Nephron progenitor cell (in vitro differentiated cells): ENCODE measurements around the gene VN1R5.
A peak's percentile ranks its signal among the peaks of the same experiment; 100 is the strongest.

Experiments used
- DNase-seq: peaks from one replicate; pipeline ENCODE4 v3.0.0; 2021
- H3K27ac Mint-ChIP-seq: 2 replicates; pipeline ENCODE4 v1.8.0; 2021; ENCODE audit warnings: mild to moderate bottlenecking, moderate library complexity, mixed read lengths
- H3K27me3 Mint-ChIP-seq: 2 replicates; pipeline ENCODE4 v1.8.0; 2021; ENCODE audit warnings: mild to moderate bottlenecking, low read depth, mixed read lengths; ENCODE audit not compliant: poor library complexity
- H3K36me3 Mint-ChIP-seq: 2 replicates; pipeline ENCODE4 v1.8.0; 2021; ENCODE audit warnings: low read depth, mixed read lengths
- H3K4me1 Mint-ChIP-seq: 2 replicates; pipeline ENCODE4 v1.8.0; 2021; ENCODE audit warnings: mixed read lengths
- H3K4me3 Mint-ChIP-seq: 2 replicates; pipeline ENCODE4 v1.8.0; 2021; ENCODE audit warnings: mild to moderate bottlenecking, moderate library complexity, mixed read lengths
- H3K9me3 Mint-ChIP-seq: 2 replicates; pipeline ENCODE4 v1.8.0; 2021; ENCODE audit warnings: mild to moderate bottlenecking, moderate library complexity, mixed read lengths
- TF ChIP-seq, protein P1 (sequence below): fragments of 200-600 bp; sonication (generic); IDR thresholded peaks from 2 replicates; pipeline ENCODE4 v1.5.0; 2021; ENCODE audit warnings: antibody characterized with exemption

The VN1R5 gene

DNA sequence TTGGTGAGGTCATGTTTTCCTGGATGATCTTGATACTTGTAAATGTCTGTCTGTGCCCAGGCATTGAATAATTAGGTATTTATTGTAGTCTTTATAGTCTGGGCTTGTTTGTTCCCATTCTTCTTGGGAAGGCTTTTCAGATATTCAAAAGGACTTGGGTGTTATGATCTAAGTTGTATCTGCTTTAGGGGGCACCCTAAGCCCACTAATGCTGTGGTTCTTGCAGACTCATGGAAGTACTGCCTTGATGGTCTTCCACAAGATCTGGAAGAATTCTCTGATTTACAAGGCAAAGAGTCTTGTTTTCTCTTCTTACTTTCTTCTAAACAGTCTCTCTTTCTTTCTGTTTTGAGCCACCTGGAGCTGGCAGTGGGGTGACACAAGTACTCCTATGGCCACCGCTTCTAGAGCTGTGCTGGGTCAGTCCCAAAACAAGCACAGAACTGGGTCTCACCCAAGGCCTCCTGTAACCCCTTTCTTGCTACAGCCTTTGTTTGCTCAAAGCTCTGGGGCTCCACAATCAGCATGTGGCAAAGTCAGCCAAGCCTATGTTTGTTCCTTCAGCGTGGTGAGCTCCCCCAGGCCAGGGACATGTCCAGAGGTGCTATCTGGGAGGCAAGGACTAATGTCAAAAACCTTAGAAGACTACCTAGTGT is 12.6 kb downstream of the VN1R5 start:
- peaks cover 4% of the 10 kb centered on the region for H3K36me3 Mint-ChIP-seq
- H3K4me1 Mint-ChIP-seq = no peaks in the 10 kb centered on the region
- no peak overlapping the region for H3K27ac Mint-ChIP-seq
- DNase-seq = no peak
- H3K9me3 Mint-ChIP-seq = peaks cover 51% of the 10 kb centered on the region
- no peak overlapping the region for H3K4me3 Mint-ChIP-seq
- H3K27me3 Mint-ChIP-seq = no peaks in the 10 kb centered on the region
- TF ChIP-seq, protein P1, sequence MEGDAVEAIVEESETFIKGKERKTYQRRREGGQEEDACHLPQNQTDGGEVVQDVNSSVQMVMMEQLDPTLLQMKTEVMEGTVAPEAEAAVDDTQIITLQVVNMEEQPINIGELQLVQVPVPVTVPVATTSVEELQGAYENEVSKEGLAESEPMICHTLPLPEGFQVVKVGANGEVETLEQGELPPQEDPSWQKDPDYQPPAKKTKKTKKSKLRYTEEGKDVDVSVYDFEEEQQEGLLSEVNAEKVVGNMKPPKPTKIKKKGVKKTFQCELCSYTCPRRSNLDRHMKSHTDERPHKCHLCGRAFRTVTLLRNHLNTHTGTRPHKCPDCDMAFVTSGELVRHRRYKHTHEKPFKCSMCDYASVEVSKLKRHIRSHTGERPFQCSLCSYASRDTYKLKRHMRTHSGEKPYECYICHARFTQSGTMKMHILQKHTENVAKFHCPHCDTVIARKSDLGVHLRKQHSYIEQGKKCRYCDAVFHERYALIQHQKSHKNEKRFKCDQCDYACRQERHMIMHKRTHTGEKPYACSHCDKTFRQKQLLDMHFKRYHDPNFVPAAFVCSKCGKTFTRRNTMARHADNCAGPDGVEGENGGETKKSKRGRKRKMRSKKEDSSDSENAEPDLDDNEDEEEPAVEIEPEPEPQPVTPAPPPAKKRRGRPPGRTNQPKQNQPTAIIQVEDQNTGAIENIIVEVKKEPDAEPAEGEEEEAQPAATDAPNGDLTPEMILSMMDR = no peak

DNA sequence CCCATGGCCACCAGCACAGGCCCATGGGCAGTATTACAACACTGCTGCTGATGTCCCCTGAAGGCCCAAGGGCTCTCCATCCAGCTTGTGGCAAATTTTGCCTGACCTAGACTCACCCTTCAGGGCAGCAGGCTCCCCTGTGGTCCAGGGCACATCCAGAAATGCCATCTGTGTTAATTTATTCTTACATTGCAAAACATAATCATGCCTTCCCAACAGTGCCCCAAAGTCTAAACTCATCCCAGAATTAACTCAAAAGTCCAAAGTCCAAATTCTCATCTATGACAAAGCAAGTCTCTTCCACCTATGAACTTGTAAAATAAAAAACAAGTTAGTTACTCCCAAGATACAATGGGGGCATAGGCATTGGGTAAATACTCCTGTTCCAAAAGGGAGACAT is 13.3 kb downstream of the VN1R5 start:
- DNase-seq = no peak
- TF ChIP-seq, protein P1 = no peak
- peaks cover 46% of the 10 kb centered on the region for H3K9me3 Mint-ChIP-seq
- peaks cover 4% of the 10 kb centered on the region for H3K36me3 Mint-ChIP-seq
- H3K27me3 Mint-ChIP-seq = no peaks in the 10 kb centered on the region
- H3K4me3 Mint-ChIP-seq = no peak overlapping the region
- H3K4me1 Mint-ChIP-seq = no peaks in the 10 kb centered on the region
- no peak overlapping the region for H3K27ac Mint-ChIP-seq

DNA sequence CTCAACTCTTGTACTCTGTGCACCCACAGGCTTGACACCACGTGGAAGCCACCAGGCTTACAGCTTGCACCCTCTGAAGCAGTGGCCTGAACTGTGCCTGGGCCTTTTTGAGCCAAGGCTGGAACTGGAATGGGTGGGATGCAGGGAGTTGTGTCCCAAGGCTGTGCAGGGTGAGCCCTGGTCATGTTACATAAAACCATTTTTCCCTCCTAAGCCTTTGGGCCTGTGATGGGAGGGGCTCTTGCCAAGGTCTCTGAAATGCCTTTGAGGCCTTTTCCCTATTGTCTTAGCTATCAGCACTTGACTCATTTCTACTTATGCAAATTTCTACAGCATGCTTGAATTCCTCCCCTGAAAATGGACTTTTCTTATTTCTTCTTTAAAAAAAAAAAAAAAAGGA is 14.1 kb downstream of the VN1R5 start:
- no peak for DNase-seq
- TF ChIP-seq, protein P1 = no peak
- H3K4me1 Mint-ChIP-seq = no peaks in the 10 kb centered on the region
- no peak overlapping the region for H3K4me3 Mint-ChIP-seq
- H3K27me3 Mint-ChIP-seq = no peaks in the 10 kb centered on the region
- peaks cover 4% of the 10 kb centered on the region for H3K36me3 Mint-ChIP-seq
- H3K27ac Mint-ChIP-seq = no peak overlapping the region
- H3K9me3 Mint-ChIP-seq = peaks cover 37% of the 10 kb centered on the region

DNA sequence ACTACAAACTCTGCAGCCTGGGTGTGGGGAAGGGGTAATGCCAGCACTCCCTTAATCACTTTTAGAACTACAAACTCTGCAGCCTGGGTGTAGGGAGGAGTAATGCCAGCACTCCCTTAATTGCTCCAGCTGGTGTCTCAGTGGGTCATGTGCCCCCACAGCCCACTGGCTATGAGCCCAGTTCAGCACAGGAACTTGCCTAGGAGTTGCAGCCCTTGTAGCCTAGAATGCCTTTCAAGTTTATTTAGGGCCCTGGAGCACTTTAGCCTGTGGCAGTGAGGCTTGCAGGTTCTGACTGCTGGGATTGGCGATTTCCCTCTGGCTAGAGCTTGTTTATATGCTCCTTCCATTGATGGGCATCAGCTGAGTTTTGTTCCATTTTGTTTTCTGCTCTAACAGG is 17.1 kb downstream of the VN1R5 start:
- no peak for DNase-seq
- Mint-ChIP-seq H3K27me3 (no peaks in the 10 kb centered on the region), H3K36me3 (peaks cover 4% of the 10 kb centered on the region), H3K4me3 (no peak overlapping the region), H3K9me3 (peaks cover 25% of the 10 kb centered on the region), H3K27ac (no peak overlapping the region), H3K4me1 (no peaks in the 10 kb centered on the region)
- TF ChIP-seq, protein P1 = no peak

DNA sequence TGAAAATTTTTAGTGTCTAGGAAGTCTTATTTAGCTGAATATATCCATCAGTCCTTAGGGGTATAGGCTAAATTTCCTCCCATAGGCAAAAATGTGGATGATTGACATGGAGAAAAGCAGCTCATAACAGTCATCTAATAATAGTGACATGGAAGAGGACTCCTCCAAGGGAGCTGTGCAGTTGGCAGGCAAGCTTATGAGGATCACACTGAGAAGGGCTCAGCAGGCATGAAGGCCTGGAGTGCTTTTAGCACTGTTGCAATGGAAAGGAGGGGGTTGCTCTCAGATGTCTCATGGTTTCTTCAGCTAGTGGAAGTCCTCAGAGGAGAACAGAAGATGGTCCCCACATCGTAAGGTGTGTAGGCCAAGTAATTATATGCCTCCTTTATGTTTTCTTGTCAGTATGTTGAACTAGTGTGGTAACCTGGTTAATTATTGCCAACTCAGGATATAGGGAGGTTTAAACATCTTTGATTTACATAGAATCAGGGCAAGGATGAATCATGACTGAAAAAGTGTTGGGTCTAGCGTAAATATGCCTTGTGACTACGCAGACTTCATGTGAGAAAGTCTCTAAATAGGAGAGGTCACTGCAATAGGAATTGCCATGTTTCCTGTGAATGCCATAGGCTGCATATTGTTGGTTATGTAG is 18.9 kb downstream of the VN1R5 start:
- DNase-seq = no peak
- no peak overlapping the region for H3K4me3 Mint-ChIP-seq
- H3K9me3 Mint-ChIP-seq = peaks cover 20% of the 10 kb centered on the region
- no peaks in the 10 kb centered on the region for H3K4me1 Mint-ChIP-seq
- TF ChIP-seq, protein P1 = no peak
- peaks cover 4% of the 10 kb centered on the region for H3K36me3 Mint-ChIP-seq
- H3K27me3 Mint-ChIP-seq = no peaks in the 10 kb centered on the region
- no peak overlapping the region for H3K27ac Mint-ChIP-seq

DNA sequence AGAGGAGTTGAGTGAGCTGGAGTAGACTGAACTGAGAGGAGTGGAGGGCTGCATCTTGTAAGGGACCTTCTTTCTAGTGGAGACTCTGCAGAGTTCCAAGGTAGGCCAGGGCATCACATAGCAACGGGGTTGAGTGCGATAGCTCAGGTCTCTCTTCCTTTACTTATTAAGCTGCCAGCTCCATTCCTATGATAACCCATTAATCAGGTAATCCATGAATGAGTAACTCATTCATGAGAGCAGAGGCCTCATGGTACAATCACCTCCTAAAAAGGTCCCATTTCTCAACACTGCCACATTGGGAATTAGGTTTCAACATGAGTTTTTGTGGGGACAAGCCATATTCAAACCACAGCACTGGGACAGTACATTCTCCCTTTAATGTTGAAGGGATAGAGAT is 21.3 kb downstream of the VN1R5 start:
- Mint-ChIP-seq H3K36me3 (no peaks in the 10 kb centered on the region), H3K27ac (peak overlapping the region; percentile 11), H3K27me3 (no peaks in the 10 kb centered on the region), H3K4me1 (peaks cover 8% of the 10 kb centered on the region), H3K4me3 (no peak overlapping the region), H3K9me3 (no peaks in the 10 kb centered on the region)
- TF ChIP-seq, protein P1 = no peak
- no peak for DNase-seq
